HG02798 (cell line): ENCODE data around the gene GPC6.

Experiments used
- ATAC-seq: cut with Tn5 transposase; IDR thresholded peaks from one replicate; pipeline ENCODE4 v1.9.1; 2021; ENCODE audit warnings: mild to moderate bottlenecking; ENCODE audit not compliant: unreplicated experiment, poor library complexity

Gene GPC6

GRCh38 chr13:93228643-93228937 lies 2.0 kb downstream of the GPC6 start:
- no peak for ATAC-seq

GRCh38 chr13:93230261-93230855 lies 3.8 kb downstream of the GPC6 start:
- ATAC-seq: no peak

- no peak for ATAC-seq
These were observed 5.3 kb downstream of the GPC6 start for GRCh38 chr13:93231867-93232266.

GRCh38 chr13:93233997-93234416 lies 7.4 kb downstream of the GPC6 start:
- peak; percentile 86 for ATAC-seq

GRCh38 chr13:93234459-93234858 lies 7.9 kb downstream of the GPC6 start:
- ATAC-seq: no peak

GRCh38 chr13:93235258-93236015 lies 8.8 kb downstream of the GPC6 start:
- no peak for ATAC-seq

- no peak for ATAC-seq
These were observed 12.1 kb downstream of the GPC6 start for GRCh38 chr13:93238711-93239110.

GRCh38 chr13:93243375-93244063 lies 16.9 kb downstream of the GPC6 start:
- peak; percentile 10 for ATAC-seq

GRCh38 chr13:93244141-93244917 lies 17.7 kb downstream of the GPC6 start:
- ATAC-seq: peak; percentile 82

GRCh38 chr13:93244918-93245280 lies 18.3 kb downstream of the GPC6 start:
- no peak for ATAC-seq

GRCh38 chr13:93246069-93246468 lies 19.5 kb downstream of the GPC6 start:
- no peak for ATAC-seq

GRCh38 chr13:93248627-93249047 lies 22.0 kb downstream of the GPC6 start:
- no peak for ATAC-seq

GRCh38 chr13:93249364-93250306 lies 23.0 kb downstream of the GPC6 start:
- no peak for ATAC-seq

- ATAC-seq: no peak
These were observed 28.2 kb downstream of the GPC6 start for GRCh38 chr13:93254775-93255174.

GRCh38 chr13:93256998-93257397 lies 30.4 kb downstream of the GPC6 start:
- ATAC-seq: no peak

- ATAC-seq: no peak
These were observed 33.0 kb downstream of the GPC6 start for GRCh38 chr13:93259527-93260080.

GRCh38 chr13:93260591-93260990 lies 34.0 kb downstream of the GPC6 start:
- no peak for ATAC-seq

GRCh38 chr13:93262729-93263345 lies 36.2 kb downstream of the GPC6 start:
- no peak for ATAC-seq

- no peak for ATAC-seq
These were observed 38.3 kb downstream of the GPC6 start for GRCh38 chr13:93264876-93265275.
